C4-2B (cell line): ENCODE measurements around the gene ARMH4.

ENCODE experiments used
- H3K27ac ChIP-seq: fragments of 450-650 bp; 2 replicates; pipeline ENCODE4 v1.5.1; 2017
- CTCF ChIP-seq: fragments of 450-650 bp; conservative IDR thresholded peaks from 2 replicates; pipeline ENCODE4 v1.5.1; 2017; ENCODE audit warnings: mild to moderate bottlenecking
- ZFX ChIP-seq: fragments of 450-650 bp; IDR thresholded peaks from 2 replicates; pipeline ENCODE4 v1.6.1; 2017

ARMH4 gene

GRCh38 chr14:58145936-58146335, 6.1 kb downstream of the ARMH4 start:
- no peak for TF ChIP-seq ZFX
- TF ChIP-seq CTCF, result no peak
- no peak overlapping the region for H3K27ac ChIP-seq

GRCh38 chr14:58143106-58143505, 8.9 kb downstream of the ARMH4 start:
- H3K27ac ChIP-seq, result no peak overlapping the region
- TF ChIP-seq ZFX, result no peak
- no peak for TF ChIP-seq CTCF

GRCh38 chr14:58141893-58142292, 10.1 kb downstream of the ARMH4 start:
- no peak for TF ChIP-seq ZFX
- TF ChIP-seq CTCF, result no peak
- H3K27ac ChIP-seq, result no peak overlapping the region

- no peak for TF ChIP-seq CTCF
- no peak for TF ChIP-seq ZFX
- no peak overlapping the region for H3K27ac ChIP-seq
Measured at GRCh38 chr14:58138714-58139482, 13.1 kb downstream of the ARMH4 start.

- TF ChIP-seq ZFX (no peak), CTCF (no peak)
Measured at GRCh38 chr14:58138031-58138713, 13.8 kb downstream of the ARMH4 start.

GRCh38 chr14:58133739-58134138, 18.3 kb downstream of the ARMH4 start:
- no peak overlapping the region for H3K27ac ChIP-seq
- TF ChIP-seq ZFX (no peak), CTCF (no peak)

More at GRCh38 chr14:58138031-58138713, 13.8 kb downstream of the ARMH4 start:
- H3K27ac ChIP-seq, result no peak overlapping the region

GRCh38 chr14:58131386-58131785, 20.6 kb downstream of the ARMH4 start:
- TF ChIP-seq CTCF, result no peak
- TF ChIP-seq ZFX, result no peak
- H3K27ac ChIP-seq, result no peak overlapping the region
